A549 (cell line): ENCODE measurements around the gene FAXC. TPM values are rescaled to one million over a fixed set of nuclear protein-coding genes. Genes with fewer than 3 reads are reported as not detected.

Experiments used
- ATAC-seq, 2 experiments: fragments of 200-7000 bp in 1 of 2; fragments of >200 bp in 1 of 2; cut with Nextera tagmentation in 1 of 2; cut with Tn5 transposase in 1 of 2; 3 replicates each; pipeline versions ENCODE4 v1.8.0 to v1.9.1; 2018 to 2020; ENCODE audit warnings: mild to moderate bottlenecking in 1 of 2, moderate library complexity in 1 of 2
- CTCF ChIA-PET: fragments of 300-600 bp; sonication (Branson Sonifier 250); formaldehyde crosslinking; extraction: SDS; loops from one replicate; lab custom pipeline; 2021; ENCODE audit warnings: antibody characterized with exemption, inconsistent platforms; lab: Yijun Ruan, JAX
- POLR2A ChIA-PET: fragments of 350-600 bp; formaldehyde crosslinking; extraction: SDS; loops from one replicate; lab custom pipeline; 2021; ENCODE audit warnings: antibody characterized with exemption, inconsistent platforms; lab: Yijun Ruan, JAX
- DNase-seq, 2 experiments: peaks; one replicate each; pipeline versions ENCODE4 v3.0.0 to v3.0.0-alpha.2; 2011 to 2016; ENCODE audit warnings: low read depth in 1 of 2, low spot score in 1 of 2
- FAIRE-seq: peaks from 2 replicates; lab custom pipeline; 2011; peaks lifted over from hg19 to GRCh38; lab: Jason Lieb, UNC
- H3K27ac ChIP-seq, 2 experiments: fragments of >200 bp; sonication (Bioruptor Twin); formaldehyde crosslinking; 3 replicates each; pipeline ENCODE4 v1.5.1; 2016 to 2017
- H3K4me1 ChIP-seq: fragments of >200 bp; sonication (Bioruptor Twin); formaldehyde crosslinking; 3 replicates; pipeline ENCODE4 v1.6.1; 2016
- H3K4me2 ChIP-seq: fragments of >200 bp; sonication (Bioruptor Twin); formaldehyde crosslinking; 3 replicates; pipeline ENCODE4 v1.6.1; 2016
- H3K4me3 ChIP-seq: fragments of >200 bp; sonication (Bioruptor Twin); formaldehyde crosslinking; 3 replicates; pipeline ENCODE4 v1.5.1; 2016
- H3K9me3 ChIP-seq: fragments of >200 bp; sonication (Bioruptor Twin); formaldehyde crosslinking; 3 replicates; pipeline ENCODE4 v1.6.1; 2016
- BCL3 ChIP-seq: fragments of >200 bp; sonication (Bioruptor Twin); formaldehyde crosslinking; IDR thresholded peaks from 3 replicates; pipeline ENCODE4 v1.6.1; 2016
- CHD2 ChIP-seq: fragments of 150-350 bp; IDR thresholded peaks from 2 replicates; pipeline ENCODE4 v1.6.1; 2014; ENCODE audit warnings: low read length; ENCODE audit not compliant: partially characterized antibody
- CTCF ChIP-seq: fragments of >200 bp; sonication (Bioruptor Twin); formaldehyde crosslinking; IDR thresholded peaks from 3 replicates; pipeline ENCODE4 v1.5.1; 2016
- E2F6 ChIP-seq: IDR thresholded peaks from 2 replicates; pipeline ENCODE4 v1.6.1; 2012; ENCODE audit warnings: low read depth, borderline replicate concordance
- EHMT2 ChIP-seq: fragments of 200-600 bp; sonication (generic); IDR thresholded peaks from 2 replicates; pipeline ENCODE4 v1.6.1; 2016; ENCODE audit warnings: antibody characterized with exemption, low read depth, mild to moderate bottlenecking, moderate library complexity
- EP300 ChIP-seq, 2 experiments: fragments of >200 bp; sonication (Bioruptor Twin); formaldehyde crosslinking; IDR thresholded peaks; 2 replicates in 1 of 2; 3 replicates in 1 of 2; pipeline ENCODE4 v1.6.1; 2016 to 2017
- FOSL2 ChIP-seq, 2 experiments: fragments of 450-650 bp in 1 of 2; fragments of >200 bp in 1 of 2; sonication (Bioruptor Twin) in 1 of 2; formaldehyde crosslinking; IDR thresholded peaks; 2 replicates each; pipeline versions ENCODE4 v1.5.0 to v1.6.1; 2016 to 2020; ENCODE audit warnings: mild to moderate bottlenecking in 1 of 2, moderate library complexity in 1 of 2
- GATA3 ChIP-seq: IDR thresholded peaks from 2 replicates; pipeline ENCODE4 v1.6.1; 2012; ENCODE audit warnings: borderline replicate concordance
- HOXB13 ChIP-seq: fragments of 250-450 bp; sonication (Bioruptor Pico); IDR thresholded peaks from 2 replicates; pipeline ENCODE4 v1.5.0; 2020; ENCODE audit warnings: low read depth, mild to moderate bottlenecking, moderate library complexity
- JUNB ChIP-seq: fragments of >200 bp; sonication (Bioruptor Twin); formaldehyde crosslinking; IDR thresholded peaks from 2 replicates; pipeline ENCODE4 v1.6.1; 2016
- KDM1A ChIP-seq: fragments of 200-600 bp; sonication (generic); IDR thresholded peaks from 2 replicates; pipeline ENCODE4 v1.6.1; 2016; ENCODE audit warnings: low read depth, mild to moderate bottlenecking
- KDM5A ChIP-seq: fragments of 200-600 bp; sonication (generic); IDR thresholded peaks from 2 replicates; pipeline ENCODE4 v1.6.1; 2016; ENCODE audit warnings: antibody characterized with exemption, mild to moderate bottlenecking
- MAFK ChIP-seq: fragments of 450-650 bp; IDR thresholded peaks from 2 replicates; pipeline ENCODE4 v1.6.1; 2014; ENCODE audit not compliant: partially characterized antibody
- MAX ChIP-seq: IDR thresholded peaks from 2 replicates; pipeline ENCODE4 v1.6.1; 2012
- NR3C1 ChIP-seq: fragments of >200 bp; sonication (Bioruptor Twin); formaldehyde crosslinking; IDR thresholded peaks from 3 replicates; pipeline ENCODE4 v1.6.1; 2017
- POLR2A ChIP-seq: IDR thresholded peaks from 2 replicates; pipeline ENCODE4 v1.6.1; 2012; ENCODE audit warnings: mild to moderate bottlenecking, low read length
- RARB ChIP-seq: fragments of 250-450 bp; sonication (Bioruptor Pico); IDR thresholded peaks from 2 replicates; pipeline ENCODE4 v1.8.0; 2021; ENCODE audit warnings: mild to moderate bottlenecking, moderate library complexity
- REST ChIP-seq: fragments of 200-600 bp; sonication (generic); IDR thresholded peaks from 2 replicates; pipeline ENCODE4 v1.6.1; 2016; ENCODE audit warnings: antibody characterized with exemption, mild to moderate bottlenecking, moderate library complexity
- RNF2 ChIP-seq: fragments of 200-600 bp; sonication (generic); IDR thresholded peaks from 2 replicates; pipeline ENCODE4 v1.6.1; 2016; ENCODE audit warnings: low read depth, mild to moderate bottlenecking, antibody characterized with exemption, moderate library complexity, borderline replicate concordance
- ZC3H11A ChIP-seq: fragments of 450-650 bp; IDR thresholded peaks from 2 replicates; pipeline ENCODE4 v1.6.1; 2014; ENCODE audit warnings: antibody characterized with exemption, mild to moderate bottlenecking
- ZFP36 ChIP-seq: fragments of 450-650 bp; IDR thresholded peaks from 2 replicates; pipeline ENCODE4 v1.6.1; 2014; ENCODE audit warnings: borderline replicate concordance; ENCODE audit not compliant: partially characterized antibody
- ZNF302 ChIP-seq: fragments of 250-450 bp; sonication (Bioruptor Pico); IDR thresholded peaks from 2 replicates; pipeline ENCODE4 v1.9.0; 2021; ENCODE audit warnings: inconsistent platforms, mild to moderate bottlenecking, moderate library complexity
- WGBS: methylation state at CpG from one replicate; pipeline ENCODE4 v1.1.6; 2017; ENCODE audit errors: missing lambda C conversion rate; 5-methylcytosine and 5-hydroxymethylcytosine counted together
- polyA plus RNA-seq, 4 experiments: library from polyadenylated mRNA; depleted of rRNA in 3 of 4; stranded (reverse); fragments of >200 nt; fragmentation: RNase III in 1 of 4; extraction: RNeasy Plus Mini Kit Qiagen cat#74134 plus additional on column Dnase treatment in 1 of 4; gene quantifications; 2 replicates in 3 of 4; 3 replicates in 1 of 4; pipeline ENCODE4 v1.2.3, GENCODE V29; 2011 to 2017

FAXC gene
- polyA plus RNA-seq, 2 of the 4 experiments (the other 2 are of a cell fraction), result 5.8 to 9.8 TPM

GRCh38 chr6:99288668-99289067 is 60.8 kb downstream of the FAXC start:
- Histone ChIP-seq H3K4me3 (no peak overlapping the region), H3K27ac (no peak overlapping the region), H3K4me1 (no peaks in the 10 kb centered on the region), H3K4me2 (no peak overlapping the region), H3K9me3 (no peaks in the 10 kb centered on the region)
- ATAC-seq (no peak), DNase-seq (no peak), FAIRE-seq (no peak)
- 70% methylated on average over 2 of the region's 4 CpGs for WGBS
- ChIA-PET POLR2A (no interaction called here), CTCF (interaction anchor here (0.8 to 0.9 kb wide), 2 partner anchors 12 to 42 kb away, joined by 3 read pairs; no protein-coding TSS in a partner anchor)
- TF ChIP-seq CTCF, result no peak
- TF ChIP-seq RNF2, result no peak
- TF ChIP-seq MAX, result no peak
- TF ChIP-seq ZFP36, result no peak
- no peak for TF ChIP-seq MAFK
- TF ChIP-seq EHMT2, result no peak
- no peak for TF ChIP-seq E2F6
- TF ChIP-seq KDM1A, result no peak
- no peak for TF ChIP-seq REST
- TF ChIP-seq POLR2A, result no peak
- no peak for TF ChIP-seq FOSL2 (IDR thresholded peaks at IDR 0.05)
- TF ChIP-seq FOSL2 (CRISPR knock-in tag; IDR thresholded peaks at IDR 0.05), result no peak
- TF ChIP-seq GATA3, result no peak
- no peak for TF ChIP-seq CHD2
- TF ChIP-seq EP300 (IDR thresholded peaks at IDR 0.05), result no peak
- no peak for TF ChIP-seq JUNB
- TF ChIP-seq BCL3, result no peak
- TF ChIP-seq RARB (CRISPR knock-in tag), result no peak
- no peak for TF ChIP-seq ZNF302 (CRISPR knock-in tag)
- no peak for TF ChIP-seq KDM5A
- TF ChIP-seq NR3C1, result no peak

- no peak for FAIRE-seq
These were observed 62.0 kb downstream of the FAXC start for GRCh38 chr6:99287523-99287922.

More at GRCh38 chr6:99287523-99287922, 62.0 kb downstream of the FAXC start:
- ATAC-seq, result no peak
- ChIA-PET CTCF (no interaction called here), POLR2A (no interaction called here)
- Histone ChIP-seq H3K4me1 (no peaks in the 10 kb centered on the region), H3K27ac (no peak overlapping the region), H3K9me3 (no peaks in the 10 kb centered on the region), H3K4me3 (no peak overlapping the region), H3K4me2 (no peak overlapping the region)
- WGBS, result 84% methylated on average over 2 of the region's 2 CpGs
- TF ChIP-seq KDM1A, result no peak
- no peak for TF ChIP-seq HOXB13 (CRISPR knock-in tag)
- no peak for TF ChIP-seq ZC3H11A
- DNase-seq, result no peak
